Measurements from ENCODE around the gene DPEP2.

GRCh38 chr16:67950335-67950843, 48.9 kb downstream of the DPEP2 start:
- TF ChIP-seq CTCF (IDR thresholded peaks at IDR 0.05) (no peak), POLR2AphosphoS5 (IDR thresholded peaks at IDR 0.05; ENCODE audit: insufficient read depth in 1 of 2, low read depth in 1 of 2) (no peak), POLR2A (IDR thresholded peaks at IDR 0.05) (no peak)
